PC-9 (cell line): Measurements from ENCODE around the gene SIPA1L3.

ENCODE experiments used
- CTCF ChIP-seq: fragments of 200-600 bp; sonication (generic); conservative IDR thresholded peaks from 2 replicates; pipeline ENCODE4 v1.6.1; 2017; ENCODE audit warnings: mixed run types, antibody characterized with exemption, mild to moderate bottlenecking, moderate library complexity
- EZH2 ChIP-seq: fragments of 200-600 bp; sonication (generic); IDR thresholded peaks from 2 replicates; pipeline ENCODE4 v1.8.0; 2017; ENCODE audit warnings: antibody characterized with exemption, low read depth

GRCh38 chr19:38120471-38121025 is 213.5 kb downstream of the SIPA1L3 start:
- no peak for TF ChIP-seq EZH2
- TF ChIP-seq CTCF: no peak
